Measurements from ENCODE around the gene KCTD6.

KCTD6 gene

DNA sequence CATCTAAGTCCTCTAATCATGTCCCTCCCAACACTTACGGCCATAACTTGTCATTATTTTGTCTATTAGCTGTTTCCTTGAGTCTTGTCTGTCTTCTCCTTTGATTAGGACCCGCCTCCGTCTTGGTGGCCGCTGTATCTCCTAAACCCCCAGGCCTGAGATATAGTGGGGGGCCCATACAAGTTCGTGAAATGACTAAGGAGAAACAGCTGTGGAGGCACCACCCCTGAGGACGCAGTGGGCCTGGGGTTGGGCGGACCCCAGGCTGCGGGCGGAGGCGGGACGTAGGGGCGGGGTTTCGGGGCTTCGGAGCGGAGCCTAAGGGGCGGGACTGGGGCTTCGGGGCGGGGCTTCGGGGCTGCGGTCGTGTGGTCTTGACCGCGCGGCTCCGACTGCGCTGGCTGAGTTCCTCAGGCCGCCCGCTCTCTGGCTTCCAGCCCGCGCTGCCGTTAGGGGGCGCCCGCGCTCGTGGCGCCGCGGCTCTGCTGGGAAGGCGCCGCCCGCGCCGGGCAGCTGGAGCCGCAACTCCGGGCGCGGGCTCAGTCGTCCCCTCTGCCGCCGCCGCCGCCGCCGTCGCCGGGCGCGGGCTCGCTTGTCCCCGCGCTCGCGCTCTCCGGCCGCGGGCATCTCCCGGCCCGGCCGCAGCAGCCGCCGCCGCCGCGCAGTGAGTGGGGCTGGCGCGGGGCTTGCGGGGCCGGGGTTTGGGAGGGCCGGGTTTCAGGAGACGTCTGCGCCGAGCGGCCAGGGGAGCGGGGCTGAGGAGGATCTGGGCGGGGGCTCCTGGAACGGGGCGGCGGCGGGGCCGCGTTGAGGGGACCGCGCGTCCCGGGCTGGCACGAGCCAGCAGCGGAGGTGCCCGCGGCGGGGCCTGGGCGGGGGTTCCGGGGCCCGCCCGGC lies at the start of gene KCTD6:
Gene KCTD6, plus strand, starts transcription at position 591 of the 897 bp plus-strand sequence. CDS start 6,660 bp downstream, outside the sequence.
- peak; percentile 77 for DNase-seq

- DNase-seq: no peak
Observed at GRCh38 chr3:58452176-58452575, 39.7 kb upstream of the KCTD6 start.

- no peak for DNase-seq
Observed at GRCh38 chr3:58459160-58459559, 32.7 kb upstream of the KCTD6 start.

DNA sequence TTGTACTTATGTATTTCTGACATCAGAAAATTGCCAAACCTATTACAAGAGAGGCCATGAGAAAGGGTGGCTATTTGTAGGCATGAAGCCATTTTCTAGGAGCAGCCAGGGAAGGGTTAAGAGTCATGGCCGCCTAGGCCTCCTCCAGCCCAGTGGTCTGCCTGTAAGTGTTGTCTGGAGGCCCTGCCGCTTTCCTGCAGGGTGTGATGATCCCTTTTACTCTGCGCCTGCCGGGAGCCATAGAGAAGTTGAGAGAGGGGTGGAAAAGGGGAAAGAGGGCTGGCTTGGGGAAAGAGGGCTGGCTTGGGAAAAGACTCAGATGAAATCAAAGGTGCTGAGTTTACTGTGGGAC lies 29.1 kb upstream of the KCTD6 start:
- no peak for DNase-seq

DNA sequence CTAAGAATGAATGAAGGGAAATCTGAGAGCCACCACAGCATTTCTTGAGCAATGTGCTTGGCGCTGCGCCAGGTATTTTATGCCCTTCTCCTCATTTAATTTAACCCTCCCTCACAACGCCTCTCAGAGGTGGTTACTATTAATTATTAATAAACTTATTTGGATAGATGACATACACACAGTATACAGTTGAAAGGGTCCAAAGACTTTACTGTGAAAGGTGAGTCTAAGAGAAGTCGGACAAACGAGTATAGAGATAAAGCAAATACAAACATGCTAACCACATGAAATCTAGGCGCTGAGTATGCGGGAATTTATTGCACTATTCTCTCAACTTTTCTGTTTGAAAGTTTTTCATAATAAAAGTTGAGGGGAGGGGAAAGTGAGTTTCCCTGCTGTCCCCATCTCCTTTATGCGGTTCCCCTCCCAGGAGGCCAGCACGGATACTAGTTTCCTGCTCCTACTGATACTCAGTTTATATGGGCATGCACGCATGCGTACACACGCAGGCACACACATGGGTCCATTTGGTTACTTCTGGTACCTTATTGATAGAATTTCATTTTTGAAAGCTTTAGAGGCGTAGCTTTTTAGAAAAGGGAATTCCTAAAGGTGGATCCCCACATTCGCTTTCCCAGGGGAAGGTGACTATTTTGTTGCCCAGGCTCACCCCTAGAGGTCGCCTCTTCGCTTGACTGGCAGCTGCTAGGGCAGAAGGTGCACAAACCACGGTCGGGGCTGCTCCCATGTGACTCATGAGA lies 28.5 kb upstream of the KCTD6 start:
- DNase-seq: peak; percentile 10

DNA sequence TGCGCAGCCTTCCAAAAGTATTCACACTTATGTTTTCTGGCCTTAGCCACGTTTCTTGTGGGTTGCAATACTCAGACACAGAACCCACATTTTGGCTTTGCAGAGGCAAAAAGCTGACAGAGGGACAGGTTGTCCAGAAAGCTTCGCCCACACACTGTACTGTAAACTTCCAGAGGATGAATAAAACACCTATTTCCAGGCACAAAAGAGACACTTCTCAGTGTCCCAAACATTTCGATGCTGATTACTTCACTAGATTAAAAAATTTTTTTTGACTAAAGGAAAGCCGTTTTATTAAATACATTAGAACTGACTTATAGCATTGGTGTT lies 28.0 kb upstream of the KCTD6 start:
- no peak for DNase-seq

DNA sequence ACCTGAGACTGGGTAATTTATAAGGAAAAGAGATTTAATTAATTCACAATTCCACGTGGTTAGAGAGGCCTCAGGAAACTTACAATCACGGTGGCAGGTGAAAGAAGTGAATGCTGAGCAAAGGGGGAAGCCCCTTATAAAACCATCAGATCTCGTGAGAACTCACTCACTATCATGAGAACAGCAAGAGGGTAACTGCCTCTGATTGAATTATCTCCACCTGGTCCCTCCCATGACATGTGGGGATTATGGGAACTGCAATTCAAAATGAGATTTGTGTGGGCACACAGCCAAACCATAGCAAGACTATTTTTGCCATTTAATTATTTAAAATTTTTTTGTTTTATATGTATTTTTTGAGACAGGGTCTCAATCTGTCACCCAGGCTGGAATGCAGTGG lies 27.0 kb upstream of the KCTD6 start:
- no peak for DNase-seq

DNA sequence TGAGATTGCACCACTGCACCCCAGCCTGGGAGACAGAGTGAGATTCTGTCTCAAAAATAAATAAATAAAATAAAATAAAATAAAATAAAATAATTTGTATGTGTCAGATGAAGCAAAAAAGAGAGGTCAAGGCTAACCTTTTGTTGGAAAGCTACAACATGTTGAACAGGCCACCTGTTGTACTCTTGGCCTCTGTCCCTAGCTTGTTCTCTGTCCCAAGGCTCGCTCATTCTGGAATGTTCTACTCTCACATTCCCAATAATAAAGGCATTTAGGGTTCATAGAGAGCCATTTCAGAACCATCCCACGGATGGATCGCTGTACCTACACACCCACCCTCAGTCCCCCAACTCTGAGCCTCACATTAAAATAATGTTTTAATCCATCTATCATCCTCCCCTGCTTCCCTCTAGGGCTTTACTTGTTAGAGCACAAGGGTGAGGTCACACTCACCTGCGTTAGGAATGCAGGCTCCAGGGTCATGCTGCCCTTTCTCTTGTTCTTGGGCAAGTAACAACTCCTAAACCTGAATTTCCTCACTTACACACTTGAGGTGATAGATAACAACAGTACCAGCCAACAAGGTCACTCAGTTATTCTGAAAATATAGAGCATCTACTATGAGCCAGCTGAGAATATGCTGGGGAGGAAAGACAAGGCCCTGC lies 24.9 kb upstream of the KCTD6 start:
- DNase-seq: no peak

GRCh38 chr3:58469096-58469495 lies 22.8 kb upstream of the KCTD6 start:
- no peak for DNase-seq

- DNase-seq: no peak
Observed at GRCh38 chr3:58470363-58471024, 21.4 kb upstream of the KCTD6 start.

GRCh38 chr3:58471025-58471887 lies 20.6 kb upstream of the KCTD6 start:
- peak; percentile 2 for DNase-seq

- DNase-seq: no peak
Observed at GRCh38 chr3:58473275-58473674, 18.6 kb upstream of the KCTD6 start.

DNA sequence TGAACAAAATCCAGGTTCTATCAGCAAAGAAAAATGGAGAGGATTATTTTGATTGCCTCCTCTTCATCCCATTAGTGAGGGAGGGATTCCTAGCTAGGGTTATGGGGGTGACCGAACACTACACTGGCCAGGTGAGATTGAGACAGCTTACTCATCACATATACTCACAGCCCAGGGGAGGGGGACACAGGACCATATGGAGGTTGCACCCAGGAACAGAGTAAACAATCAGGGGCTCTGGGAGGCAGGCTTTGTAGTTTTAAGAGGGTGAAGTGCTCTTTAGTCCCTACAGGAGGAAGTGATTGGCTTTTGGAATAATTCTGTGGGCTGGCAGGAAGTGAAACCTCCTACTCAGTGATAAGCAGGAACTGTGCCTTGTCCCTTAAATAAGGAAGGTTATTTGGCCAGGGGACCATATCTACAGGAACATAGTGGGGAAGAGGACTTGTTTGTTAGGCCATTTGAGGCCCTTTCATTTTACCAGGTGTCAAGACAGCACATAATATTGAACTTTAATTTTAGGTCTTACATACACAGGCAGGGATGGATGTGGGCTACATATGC lies 17.5 kb upstream of the KCTD6 start:
- no peak for DNase-seq

- DNase-seq: no peak
Observed at GRCh38 chr3:58474967-58475578, 16.8 kb upstream of the KCTD6 start.

DNA sequence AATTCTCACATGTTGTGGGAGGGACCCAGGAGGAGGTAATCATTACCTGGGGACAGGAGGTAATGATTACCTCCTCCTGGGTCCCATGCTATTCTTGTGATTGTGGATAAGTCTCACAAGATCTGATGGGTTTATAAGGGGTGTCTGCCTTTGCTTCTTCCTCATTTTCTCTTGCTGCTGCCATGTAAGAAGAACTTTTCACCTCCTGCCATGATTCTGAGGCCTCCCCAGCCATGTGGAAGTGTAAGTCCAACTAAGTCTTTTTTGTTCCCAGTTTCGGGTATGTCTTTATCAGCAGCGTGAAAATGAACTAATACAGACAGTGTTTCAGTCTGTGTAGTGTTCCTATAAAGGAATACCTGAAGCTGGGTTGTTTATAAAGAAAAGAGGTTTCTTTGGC lies 13.1 kb upstream of the KCTD6 start:
- DNase-seq: no peak

DNA sequence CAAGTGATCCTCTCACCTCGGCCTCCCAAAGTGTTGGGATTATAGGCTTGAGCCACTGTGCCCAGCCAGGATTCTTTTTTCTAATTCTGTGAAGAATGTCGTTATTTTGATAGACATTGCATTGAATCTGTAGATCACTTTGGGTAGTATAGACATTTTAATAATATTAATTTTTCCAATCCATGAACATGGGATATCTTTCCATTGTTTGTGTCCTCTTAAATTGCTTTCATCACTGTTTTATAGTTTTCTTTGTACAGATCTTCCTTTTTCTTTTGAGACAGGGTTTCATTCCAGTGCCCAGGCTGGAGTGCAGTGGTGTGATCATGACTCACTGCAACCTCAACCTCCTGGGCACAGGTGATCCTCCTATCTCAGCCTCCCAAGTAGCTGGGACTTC lies 11.6 kb upstream of the KCTD6 start:
- DNase-seq: no peak

DNA sequence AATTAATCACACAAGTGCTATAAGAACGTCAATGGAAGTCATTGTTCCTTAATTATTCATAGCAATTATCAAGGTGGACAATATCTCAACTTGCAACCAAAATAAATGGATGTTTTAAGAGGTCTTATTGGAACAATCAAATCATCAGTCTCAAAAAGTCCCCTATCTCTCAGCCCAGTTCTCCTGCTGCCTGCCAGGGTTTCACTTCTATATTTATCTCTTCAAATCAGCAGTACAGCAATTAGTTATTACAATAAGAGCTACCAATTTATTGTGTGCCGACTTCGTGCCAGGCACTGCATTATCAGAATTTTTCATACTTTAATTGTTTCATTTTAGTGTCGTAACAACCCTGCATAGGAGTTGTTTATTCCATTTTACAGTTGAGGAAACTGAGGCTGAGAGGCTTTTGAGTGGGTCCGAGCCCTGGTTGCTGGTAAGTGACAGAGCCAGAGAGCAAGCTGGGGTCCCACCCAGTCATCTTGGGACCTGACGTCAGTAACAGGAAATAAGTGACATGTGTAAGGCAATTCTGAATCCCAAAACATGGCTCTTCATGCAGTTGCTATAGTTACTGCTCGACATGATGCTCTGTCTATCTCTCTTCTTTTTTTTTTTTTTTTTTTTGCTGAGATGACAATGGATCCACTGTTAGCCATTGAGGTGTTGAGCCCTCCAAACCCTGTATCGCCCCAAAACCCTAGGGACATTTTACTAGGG lies 8.8 kb upstream of the KCTD6 start:
- DNase-seq: peak; percentile 27

DNA sequence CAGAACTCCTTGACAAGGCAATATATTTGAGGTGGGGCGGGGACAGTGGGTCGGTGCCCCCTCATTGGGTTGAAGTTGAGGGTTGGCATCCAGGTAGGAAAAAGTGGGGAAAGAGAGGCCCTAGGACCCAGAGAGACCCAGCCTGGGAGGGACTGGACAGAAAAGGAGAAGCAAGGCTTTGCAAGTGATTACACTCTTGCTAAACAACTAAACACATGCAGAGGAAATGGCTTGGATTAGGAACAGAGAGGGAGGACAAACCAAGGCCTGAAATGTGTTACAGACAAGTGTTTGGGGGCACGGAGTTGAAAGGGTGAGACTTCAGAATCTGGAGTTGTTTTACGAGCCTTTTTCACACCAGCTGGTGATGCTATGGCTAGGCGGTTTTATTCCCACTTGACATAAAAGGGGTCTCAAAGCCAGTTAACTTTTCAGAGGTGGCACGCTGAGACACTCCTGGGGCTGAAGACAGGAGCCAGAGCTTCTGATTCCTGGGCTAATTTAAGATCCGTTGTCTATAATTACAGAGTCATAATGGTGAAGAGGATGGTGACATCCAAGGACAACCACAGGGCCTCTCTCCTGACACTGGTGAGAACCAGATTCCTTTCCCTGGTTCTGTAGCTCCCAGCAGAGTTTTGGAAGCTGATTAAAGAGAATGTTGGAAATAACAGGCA lies 7.7 kb upstream of the KCTD6 start:
- no peak for DNase-seq

DNA sequence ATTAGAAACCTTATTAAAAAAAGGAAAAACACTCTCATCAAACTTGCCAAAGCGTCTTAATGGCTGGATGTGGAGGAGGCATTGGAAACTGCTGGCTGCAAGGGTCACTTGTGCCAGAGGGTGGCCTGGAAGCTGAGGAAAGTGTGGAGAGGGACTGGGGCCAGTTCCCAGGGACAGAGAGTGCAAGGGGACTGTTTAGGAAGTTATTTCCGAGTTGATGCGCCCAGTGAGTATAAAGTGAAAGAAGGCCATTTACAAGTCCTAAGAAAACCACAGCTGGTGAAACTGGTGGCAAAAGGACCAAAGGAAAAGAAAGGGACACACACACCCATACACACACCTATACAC lies 7.2 kb upstream of the KCTD6 start:
- no peak for DNase-seq

GRCh38 chr3:58485801-58486435 lies 6.0 kb upstream of the KCTD6 start:
- no peak for DNase-seq

Measured in NCI-H1105 treated with DMSO at 0.1 percent for 48 hours (cell line).